Suprapubic skin (tissue), 4 donors: ENCODE data around the gene HESX1. TPM values are rescaled to one million over a fixed set of nuclear protein-coding genes. Genes with fewer than 3 reads are reported as not detected.

Experiments
- DNase-seq, 2 donors: peaks; one replicate each; pipeline ENCODE4 v3.0.0-alpha.2; 2019; ENCODE audit warnings: low spot score in 2 of 2
- H3K27ac ChIP-seq: fragments of 200-600 bp; sonication (generic); one replicate; pipeline ENCODE4 v1.5.1; 2019
- H3K27me3 ChIP-seq: fragments of 200-600 bp; sonication (generic); one replicate; pipeline ENCODE4 v1.5.1; 2019
- H3K36me3 ChIP-seq: fragments of 200-600 bp; sonication (generic); one replicate; pipeline ENCODE4 v1.5.1; 2019
- H3K4me1 ChIP-seq: fragments of 200-600 bp; sonication (generic); one replicate; pipeline ENCODE4 v1.5.1; 2019
- H3K4me3 ChIP-seq: fragments of 200-600 bp; sonication (generic); one replicate; pipeline ENCODE4 v1.5.1; 2019; ENCODE audit warnings: mild to moderate bottlenecking
- H3K9me3 ChIP-seq: fragments of 200-600 bp; sonication (generic); one replicate; pipeline ENCODE4 v1.5.1; 2019
- CTCF ChIP-seq, 2 donors: fragments of 200-600 bp in 1 of 2; fragments of 450-650 bp in 1 of 2; sonication (generic) in 1 of 2; IDR thresholded peaks; one replicate each; pipeline ENCODE4 v1.5.1; 2016 to 2019; ENCODE audit warnings: antibody characterized with exemption in 2 of 2, mild to moderate bottlenecking in 1 of 2, moderate library complexity in 1 of 2
- EP300 ChIP-seq: sonication (generic); formaldehyde crosslinking; IDR thresholded peaks from one replicate; pipeline ENCODE4 v1.6.1; 2017; ENCODE audit warnings: antibody characterized with exemption
- POLR2A ChIP-seq, 2 donors: fragments of 450-650 bp; IDR thresholded peaks; one replicate each; pipeline ENCODE4 v1.6.1; 2017; ENCODE audit warnings: antibody characterized with exemption in 2 of 2, mild to moderate bottlenecking in 2 of 2, moderate library complexity in 2 of 2
- POLR2AphosphoS5 ChIP-seq, 3 donors: sonication (generic); formaldehyde crosslinking; IDR thresholded peaks; one replicate each; pipeline ENCODE4 v1.6.1; 2017; ENCODE audit warnings: antibody characterized with exemption in 3 of 3
- WGBS: methylation state at CpG from one replicate; pipeline ENCODE4 v1.1.5; 2018; 5-methylcytosine and 5-hydroxymethylcytosine counted together
- total RNA-seq, 4 donors: library from RNA; depleted of rRNA; stranded (reverse); fragments of >200 nt; gene quantifications; one replicate each; pipeline ENCODE4 v1.1.0, GENCODE V29; 2016

The HESX1 gene
- total RNA-seq, 4 donors from 2014 or later: 0.76 to 4.7 (median 0.89) TPM; not detected in 1

- H3K4me1 ChIP-seq: no peaks in the 10 kb centered on the region
- H3K36me3 ChIP-seq: no peaks in the 10 kb centered on the region
- no peaks in the 10 kb centered on the region for H3K27me3 ChIP-seq
- no peaks in the 10 kb centered on the region for H3K9me3 ChIP-seq
- no peak for TF ChIP-seq CTCF (IDR thresholded peaks at IDR 0.05)
- no peak for TF ChIP-seq POLR2AphosphoS5 (IDR thresholded peaks at IDR 0.05)
- DNase-seq: no peak
- 91% methylated on average over 2 of the region's 2 CpGs for WGBS
- no peak overlapping the region for H3K27ac ChIP-seq
- no peak overlapping the region for H3K4me3 ChIP-seq
Measured at GRCh38 chr3:57206423-57206822, 6.6 kb upstream of the HESX1 start.

GRCh38 chr3:57194641-57195040, 5.1 kb downstream of the HESX1 start:
- no peaks in the 10 kb centered on the region for H3K36me3 ChIP-seq
- no peaks in the 10 kb centered on the region for H3K4me1 ChIP-seq
- H3K27me3 ChIP-seq: no peaks in the 10 kb centered on the region
- no peak for TF ChIP-seq EP300
- TF ChIP-seq POLR2A (IDR thresholded peaks at IDR 0.05): no peak
- no peak for TF ChIP-seq CTCF (IDR thresholded peaks at IDR 0.05)
- TF ChIP-seq POLR2AphosphoS5 (IDR thresholded peaks at IDR 0.05): no peak
- H3K27ac ChIP-seq: no peak overlapping the region
- 95% methylated on average over 4 of the region's 4 CpGs for WGBS
- DNase-seq: no peak
- H3K9me3 ChIP-seq: no peaks in the 10 kb centered on the region
- H3K4me3 ChIP-seq: no peak overlapping the region

DNA sequence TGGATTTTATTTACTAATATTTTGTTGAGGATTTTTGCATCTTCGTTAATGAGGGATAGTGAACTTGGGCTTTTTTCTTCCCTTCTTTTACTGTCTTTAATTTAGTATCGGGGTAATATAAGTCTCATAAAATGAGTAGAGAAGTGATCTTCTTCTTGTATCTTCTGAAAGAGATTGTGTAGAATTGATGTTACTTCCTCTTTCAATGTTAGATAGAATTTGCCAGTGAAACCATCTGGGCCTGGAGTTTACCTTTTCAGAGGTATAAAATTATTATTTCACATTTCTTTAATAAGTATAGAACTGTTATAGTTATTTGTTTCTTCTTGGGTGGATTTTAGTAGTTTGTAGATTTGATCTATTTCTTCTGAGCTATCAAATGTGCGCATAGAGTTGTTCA, 7.8 kb downstream of the HESX1 start:
- no peak for TF ChIP-seq EP300
- TF ChIP-seq CTCF (IDR thresholded peaks at IDR 0.05): no peak
- TF ChIP-seq POLR2A (IDR thresholded peaks at IDR 0.05): no peak
- TF ChIP-seq POLR2AphosphoS5 (IDR thresholded peaks at IDR 0.05): no peak
- Histone ChIP-seq H3K4me3 (no peak overlapping the region), H3K9me3 (no peaks in the 10 kb centered on the region), H3K36me3 (no peaks in the 10 kb centered on the region), H3K27me3 (no peaks in the 10 kb centered on the region), H3K27ac (no peak overlapping the region), H3K4me1 (no peaks in the 10 kb centered on the region)
- no peak for DNase-seq
- 95% methylated on average over 3 of the region's 3 CpGs for whole genome bisulfite sequencing

DNA sequence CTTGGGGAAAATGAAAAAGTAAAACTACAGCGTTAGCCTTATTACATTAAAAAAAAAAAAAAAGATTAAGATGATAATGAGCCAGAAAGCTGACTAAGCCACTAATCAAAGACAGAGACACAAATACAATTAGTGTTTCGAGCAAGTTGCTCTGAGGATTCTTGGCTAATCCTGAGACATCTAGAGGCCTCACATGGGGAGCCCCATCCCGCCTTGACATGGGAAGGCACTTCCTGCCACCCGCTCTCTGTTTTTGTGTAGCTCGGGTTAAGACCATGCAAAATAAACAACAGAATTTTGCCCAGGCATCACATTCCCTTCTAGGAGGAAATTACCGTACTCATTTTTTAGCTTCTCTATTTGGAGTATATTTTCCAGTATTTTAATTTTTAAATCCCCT, 15.3 kb downstream of the HESX1 start:
- DNase-seq: no peak
- TF ChIP-seq CTCF (IDR thresholded peaks at IDR 0.05) (no peak), EP300 (no peak), POLR2AphosphoS5 (IDR thresholded peaks at IDR 0.05) (no peak), POLR2A (IDR thresholded peaks at IDR 0.05) (no peak)
- WGBS: 26% methylated on average over 6 of the region's 6 CpGs
- no peaks in the 10 kb centered on the region for H3K4me1 ChIP-seq
- no peaks in the 10 kb centered on the region for H3K9me3 ChIP-seq
- H3K27ac ChIP-seq: no peak overlapping the region
- H3K27me3 ChIP-seq: no peaks in the 10 kb centered on the region
- H3K4me3 ChIP-seq: no peak overlapping the region
- H3K36me3 ChIP-seq: no peaks in the 10 kb centered on the region

DNA sequence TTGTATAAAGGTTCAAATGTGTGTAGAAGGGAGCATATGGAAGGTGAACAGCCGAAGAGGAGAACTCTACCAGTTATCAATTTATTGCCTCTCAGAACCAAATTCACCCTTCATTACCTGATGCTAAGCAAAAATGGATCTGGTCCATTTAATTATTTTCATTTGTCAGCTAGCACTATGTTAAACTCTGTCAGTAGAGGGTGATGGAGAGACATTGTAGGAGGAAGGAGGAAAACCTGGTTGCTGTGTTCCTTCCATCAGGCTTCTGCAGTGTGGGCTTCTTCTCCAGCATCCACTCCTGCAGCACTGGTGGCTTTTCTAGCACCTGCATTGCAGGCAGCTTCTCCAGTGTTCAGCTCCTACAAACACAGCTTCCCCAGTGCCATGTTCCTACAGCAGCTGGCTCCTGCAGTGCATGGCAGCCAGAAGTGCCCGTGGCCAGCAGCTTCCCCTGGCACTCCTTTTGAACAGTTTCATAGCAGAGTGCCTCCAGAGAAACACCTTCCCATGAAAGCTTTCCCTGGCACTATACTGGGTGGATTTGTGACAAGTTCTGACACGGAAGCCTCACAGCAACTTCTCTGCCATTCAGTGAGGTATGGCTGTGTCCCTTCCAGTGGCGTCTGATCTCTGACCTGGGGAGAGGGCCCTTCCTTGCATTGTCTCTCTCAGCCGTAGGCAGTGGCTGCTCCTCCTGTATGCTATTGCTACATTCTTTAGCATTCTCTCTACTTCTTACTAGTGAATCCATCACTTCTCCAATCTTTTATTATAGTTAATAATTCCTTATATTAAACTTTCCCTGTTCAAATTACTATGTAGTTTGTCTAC, 20.0 kb downstream of the HESX1 start:
- H3K9me3 ChIP-seq: no peaks in the 10 kb centered on the region
- no peak for DNase-seq
- H3K36me3 ChIP-seq: no peaks in the 10 kb centered on the region
- no peak overlapping the region for H3K4me3 ChIP-seq
- TF ChIP-seq EP300 (no peak), POLR2AphosphoS5 (IDR thresholded peaks at IDR 0.05) (no peak), POLR2A (IDR thresholded peaks at IDR 0.05) (no peak), CTCF (IDR thresholded peaks at IDR 0.05) (peak in 1 of 2 donors; percentile 15)
- no peak overlapping the region for H3K27ac ChIP-seq
- H3K4me1 ChIP-seq: no peaks in the 10 kb centered on the region
- no peaks in the 10 kb centered on the region for H3K27me3 ChIP-seq
- WGBS: 53% methylated on average over 5 of the region's 5 CpGs
